Activated CD4-positive, alpha-beta T cell treated with anti-CD3 and anti-CD28 coated beads, Interleukin-2, Interleukin-6, amounts not matched to agents 100 ng/mL and 50 ng/mL, durations not matched to agents 16 hours and 8 hours (primary cell): Measurements from ENCODE around the gene VTI1A.
"Not testable (repeated sequence)": the region's sequence is repeated elsewhere in the genome, so short reads cannot be mapped to it uniquely, and the experiment has no call there.

Experiments used
- DNase-seq: peaks from one replicate; pipeline ENCODE4 v3.0.0-alpha.2; 2020

VTI1A gene

DNA sequence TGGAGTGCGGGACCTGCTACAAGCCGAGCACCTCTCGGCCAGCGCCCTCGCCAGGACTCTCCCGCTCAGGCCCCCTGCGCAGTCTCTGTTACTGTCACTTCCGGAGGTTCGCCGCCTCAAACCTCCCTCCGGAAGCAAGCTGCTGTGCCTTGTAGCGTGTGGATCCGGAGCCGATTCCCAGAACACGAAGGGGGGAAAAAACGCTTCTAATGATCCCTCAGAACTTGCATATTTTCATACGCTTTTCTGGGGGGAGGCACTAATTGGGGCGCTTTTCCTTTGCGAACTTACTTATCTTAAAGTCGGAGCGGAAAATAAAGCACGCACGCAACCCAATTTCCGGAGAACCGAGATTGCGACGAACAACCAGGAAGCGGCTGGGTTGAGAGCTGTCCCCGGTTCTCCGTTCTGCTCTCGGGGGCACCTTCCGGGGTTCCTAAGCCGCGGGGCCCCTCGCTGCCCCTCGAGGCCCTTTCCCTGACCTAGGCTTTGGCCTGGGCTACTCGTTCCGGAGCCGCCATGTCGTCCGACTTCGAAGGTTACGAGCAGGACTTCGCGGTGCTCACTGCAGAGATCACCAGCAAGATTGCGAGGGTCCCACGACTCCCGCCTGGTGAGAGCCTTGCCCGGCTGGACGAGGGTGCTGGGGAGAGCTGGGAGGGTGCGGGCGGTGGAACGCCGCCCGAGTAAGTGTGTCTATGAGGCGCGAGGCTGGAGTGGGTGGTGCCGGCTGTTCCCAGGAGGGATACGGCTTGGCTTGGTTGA is at the start of gene VTI1A, which contains the start of gene ZDHHC6:
VTI1A (plus strand) TSS at position 361 of the 765 bp plus-strand sequence; CDS start at position 520, 159 bp downstream.
ZDHHC6 (minus strand) TSS at position 60 of the 765 bp plus-strand sequence. CDS start 1,478 bp downstream, outside the sequence.
- DNase-seq, result peak; percentile 88

DNA sequence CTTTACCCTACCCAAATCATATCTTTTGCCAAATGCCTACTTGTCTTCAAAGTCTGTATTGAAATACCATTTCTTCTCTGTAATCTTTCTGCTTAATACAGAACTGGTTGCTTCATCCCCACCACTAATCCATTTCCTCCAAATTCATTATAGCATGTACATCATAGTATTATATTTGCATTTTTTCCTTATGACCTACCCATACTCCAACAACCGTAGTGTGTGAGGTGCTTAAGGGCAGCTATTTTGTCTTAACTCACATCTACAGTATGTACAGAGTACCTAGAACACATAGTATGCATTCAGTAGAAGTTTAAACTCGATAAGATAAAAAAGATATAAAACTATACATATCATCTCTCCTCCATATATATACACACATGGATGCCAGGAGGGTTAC is 49.4 kb upstream of the VTI1A start:
- no peak for DNase-seq

DNA sequence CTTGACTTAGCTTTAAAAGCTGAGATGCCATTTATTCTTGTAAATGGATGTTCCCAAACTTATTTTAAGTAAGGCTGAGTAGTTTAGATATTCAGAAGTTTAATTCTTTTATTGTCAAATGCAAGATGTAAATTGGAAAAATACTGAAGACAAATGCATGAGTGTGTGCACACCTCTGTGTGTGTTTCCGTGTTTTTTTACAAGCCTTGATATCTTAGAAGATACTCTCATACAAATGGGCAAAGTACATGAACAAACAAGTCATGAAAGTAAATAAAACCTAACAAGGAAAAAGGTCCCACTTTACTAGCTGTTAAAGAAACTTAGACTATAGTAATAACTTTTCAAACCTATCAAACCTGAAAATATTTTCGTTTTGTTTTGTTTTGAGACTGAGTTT is 44.1 kb upstream of the VTI1A start:
- DNase-seq, result no peak

DNA sequence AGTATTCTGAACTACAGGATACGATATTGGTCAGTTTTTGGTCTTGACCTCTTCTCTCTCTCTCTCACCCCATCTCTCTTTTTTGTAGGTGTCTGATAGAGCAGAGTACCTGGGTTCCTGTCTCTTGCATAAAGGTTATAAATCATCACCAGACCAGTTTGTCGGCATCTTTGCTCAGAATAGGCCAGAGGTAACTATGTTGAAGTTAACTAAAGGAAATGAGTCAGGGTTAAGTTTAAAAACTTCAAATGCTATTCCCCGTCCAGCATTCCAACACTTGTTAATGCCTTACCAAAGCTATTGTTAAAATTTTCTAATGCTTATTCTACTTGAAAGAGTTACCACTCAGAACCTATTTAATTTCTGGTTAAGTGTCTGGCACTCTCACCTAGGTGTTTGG is 42.4 kb upstream of the VTI1A start:
- no peak for DNase-seq

DNA sequence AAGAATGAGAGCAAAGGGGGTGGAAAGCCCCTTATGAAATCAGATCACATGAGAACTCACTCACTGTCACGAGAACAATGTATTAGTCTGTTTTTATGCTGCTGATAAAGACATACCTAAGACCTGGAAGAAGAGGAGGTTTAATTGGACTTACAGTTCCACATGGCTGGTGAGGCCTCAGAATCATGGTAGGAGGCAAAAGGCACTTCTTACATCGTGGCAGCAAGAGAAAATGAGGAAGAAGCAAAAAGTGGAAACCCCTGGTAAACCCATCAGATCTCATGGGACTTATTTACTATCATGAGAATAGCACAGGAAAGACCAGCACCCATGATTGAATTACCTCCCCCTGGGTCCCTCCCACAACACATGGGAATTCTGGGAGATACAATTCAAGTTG is 40.2 kb upstream of the VTI1A start:
- DNase-seq, result not testable (repeated sequence)

DNA sequence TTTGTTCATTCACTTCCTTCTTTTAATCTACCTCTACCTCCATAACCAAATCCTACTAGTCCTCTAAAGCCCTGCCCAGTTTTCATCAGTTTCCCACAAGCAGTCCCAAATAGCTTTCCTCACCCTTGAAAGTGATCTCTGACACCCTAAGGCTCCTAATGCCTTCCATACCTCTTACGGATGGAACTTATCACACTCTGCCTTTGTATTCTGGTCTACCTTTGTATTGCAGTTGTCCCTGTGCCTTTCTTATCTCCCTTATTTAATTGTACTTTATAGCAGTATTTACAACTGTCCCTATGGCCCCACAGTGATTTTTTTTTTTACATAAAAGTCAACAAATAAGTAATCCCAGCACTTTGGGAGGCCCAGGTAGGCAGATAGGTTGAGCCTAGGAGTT is 39.3 kb upstream of the VTI1A start:
- no peak for DNase-seq

DNA sequence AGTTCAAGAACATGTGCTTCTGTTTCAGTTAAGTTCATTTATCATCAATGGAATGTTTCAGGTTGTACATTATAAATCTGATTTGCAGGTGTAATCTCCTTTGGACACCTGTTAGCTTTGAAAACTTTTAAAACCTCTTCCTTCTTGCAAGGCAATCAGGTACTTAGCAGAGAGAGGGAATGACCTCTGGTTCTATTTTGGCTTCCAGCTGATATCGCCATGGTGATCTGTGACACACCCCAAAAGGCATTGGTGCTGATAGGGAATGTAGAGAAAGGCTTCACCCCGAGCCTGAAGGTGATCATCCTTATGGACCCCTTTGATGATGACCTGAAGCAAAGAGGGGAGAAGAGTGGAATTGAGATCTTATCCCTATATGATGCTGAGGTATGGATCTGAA is 37.7 kb upstream of the VTI1A start:
- no peak for DNase-seq

DNA sequence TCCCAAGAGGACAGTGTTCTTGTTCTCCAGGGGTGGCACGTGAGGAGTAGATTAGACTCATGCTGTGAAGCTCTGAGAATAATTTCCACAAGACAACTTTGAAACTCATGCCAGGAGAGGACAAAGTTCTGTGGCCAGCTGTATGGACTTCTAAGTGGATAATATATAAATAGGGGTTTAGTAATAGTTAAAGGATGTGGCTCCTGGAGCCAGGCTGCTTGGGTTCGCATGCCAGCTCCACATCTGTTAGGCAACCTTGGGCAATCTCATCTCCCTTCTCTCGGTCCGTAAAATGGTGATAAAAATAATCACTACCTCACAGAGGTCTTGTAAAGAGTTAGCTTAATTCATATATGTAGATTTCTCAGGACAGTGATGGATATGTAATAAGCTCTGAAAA is 37.3 kb upstream of the VTI1A start:
- no peak for DNase-seq

DNA sequence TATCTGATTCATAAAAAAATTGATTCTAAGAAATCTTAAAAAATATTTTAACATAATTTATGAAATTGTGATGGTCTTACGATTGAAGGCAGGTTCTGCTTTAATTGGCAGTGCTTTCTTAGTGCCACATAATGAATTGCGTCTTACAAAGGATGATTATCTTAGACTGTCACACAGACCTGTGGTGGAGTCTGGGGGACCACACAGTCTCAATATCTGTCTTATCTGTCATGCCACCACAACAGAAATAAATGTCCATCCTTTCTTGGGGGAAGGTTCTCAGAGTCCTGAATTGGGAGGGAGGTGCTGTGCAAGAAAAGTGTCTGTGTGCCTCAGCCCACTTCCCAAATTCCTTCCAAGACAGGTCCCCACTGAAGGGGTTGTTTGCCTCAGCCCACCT is 34.3 kb upstream of the VTI1A start:
- DNase-seq, result no peak

DNA sequence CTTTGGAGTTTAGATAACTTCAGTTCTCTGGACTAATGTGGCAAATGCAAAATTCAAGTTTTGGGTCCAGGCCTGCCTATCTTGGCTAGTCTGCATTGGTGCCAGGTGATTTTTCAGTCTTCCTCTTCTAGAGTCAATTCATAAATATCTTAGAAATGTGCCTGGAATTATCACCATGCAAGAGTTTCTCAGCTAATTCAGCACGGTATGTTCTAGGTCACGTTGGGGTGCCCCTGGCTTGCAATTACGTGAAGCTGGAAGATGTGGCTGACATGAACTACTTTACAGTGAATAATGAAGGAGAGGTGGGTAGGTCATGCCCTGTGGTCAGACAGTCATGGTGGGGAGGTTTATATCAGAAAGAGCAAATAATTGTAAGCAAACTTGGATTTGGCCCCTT is 25.3 kb upstream of the VTI1A start:
- no peak for DNase-seq

DNA sequence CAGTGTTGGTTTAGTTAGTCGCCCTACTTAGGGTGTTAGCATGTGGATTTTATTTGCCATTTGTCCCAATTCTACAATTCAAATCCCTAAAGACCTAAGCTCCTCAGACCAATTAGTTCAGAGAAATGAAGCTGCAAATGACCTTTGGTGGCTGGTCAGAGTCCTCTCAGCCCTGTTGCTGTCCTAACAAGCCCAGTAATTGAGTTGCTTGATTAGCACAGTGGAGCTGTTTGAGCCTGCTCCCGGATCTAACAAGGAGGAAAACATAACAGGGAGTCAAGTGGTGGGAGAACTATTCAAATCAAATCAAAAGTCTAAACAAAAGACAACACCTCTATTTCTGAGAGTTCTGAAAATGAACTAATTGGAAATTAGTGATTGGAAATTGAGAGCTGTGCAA is 22.4 kb upstream of the VTI1A start:
- DNase-seq, result no peak

DNA sequence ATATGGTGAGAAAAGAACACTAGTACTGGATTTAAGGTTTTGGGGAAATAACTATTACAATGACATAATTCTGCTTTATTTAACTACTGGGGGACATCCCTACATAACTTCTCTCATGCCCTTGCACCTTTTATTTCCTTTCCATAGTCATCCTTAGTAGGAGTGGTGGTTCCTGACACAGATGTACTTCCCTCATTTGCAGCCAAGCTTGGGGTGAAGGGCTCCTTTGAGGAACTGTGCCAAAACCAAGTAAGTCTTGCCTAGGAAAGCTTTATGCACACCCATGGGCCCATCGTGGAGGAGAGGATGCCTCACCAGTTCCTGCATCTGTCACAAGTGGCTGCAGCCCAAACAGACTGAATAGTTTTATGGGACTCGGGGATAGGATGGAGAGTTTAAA is 20.9 kb upstream of the VTI1A start:
- DNase-seq, result no peak

DNA sequence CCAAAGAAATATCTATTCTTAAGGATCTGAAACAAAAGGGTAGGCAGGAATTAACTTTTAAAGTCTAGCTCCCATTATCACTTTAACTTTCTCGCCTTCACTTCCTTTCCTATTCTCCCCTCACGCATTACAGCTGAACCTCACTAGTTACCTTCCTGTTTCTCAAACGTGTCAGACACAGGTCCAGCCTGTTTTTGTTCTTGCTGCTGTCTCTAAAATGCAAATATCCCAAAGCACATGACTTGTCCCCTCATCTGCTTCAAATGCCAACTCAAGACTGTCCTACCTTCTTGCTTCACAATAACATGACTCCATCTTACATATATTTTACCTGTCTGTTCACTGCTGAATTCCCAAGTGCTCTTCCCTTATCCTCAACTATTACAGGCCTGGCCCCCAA is 17.9 kb upstream of the VTI1A start:
- DNase-seq, result no peak

DNA sequence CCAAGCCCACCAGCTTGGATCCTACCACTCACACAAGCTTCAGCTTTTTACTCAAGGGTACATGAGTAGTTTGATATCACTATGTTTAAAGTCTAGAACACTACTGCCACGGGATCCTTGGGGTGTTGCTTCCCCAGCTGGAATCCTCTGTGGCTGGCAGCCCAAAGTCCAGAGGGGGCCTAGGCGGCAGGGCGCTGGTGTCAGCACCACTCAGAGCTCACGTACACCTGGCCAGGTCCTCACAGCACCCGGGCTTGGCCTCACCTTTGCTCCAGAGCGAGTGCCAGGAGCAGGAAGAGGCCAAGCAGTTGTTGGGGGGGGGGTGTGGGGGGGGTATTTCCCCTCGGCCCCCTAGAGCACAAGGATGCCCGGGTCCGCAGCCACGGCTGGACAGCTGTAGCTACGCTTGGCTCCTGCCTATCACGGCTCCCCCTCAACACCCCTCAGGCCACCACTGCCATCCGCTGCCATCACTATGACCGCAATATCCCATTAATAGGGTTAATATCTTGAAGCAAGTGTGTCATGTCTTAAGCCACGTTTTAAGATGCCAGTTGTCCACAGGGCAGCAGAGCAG is 17.3 kb upstream of the VTI1A start:
- no peak for DNase-seq

DNA sequence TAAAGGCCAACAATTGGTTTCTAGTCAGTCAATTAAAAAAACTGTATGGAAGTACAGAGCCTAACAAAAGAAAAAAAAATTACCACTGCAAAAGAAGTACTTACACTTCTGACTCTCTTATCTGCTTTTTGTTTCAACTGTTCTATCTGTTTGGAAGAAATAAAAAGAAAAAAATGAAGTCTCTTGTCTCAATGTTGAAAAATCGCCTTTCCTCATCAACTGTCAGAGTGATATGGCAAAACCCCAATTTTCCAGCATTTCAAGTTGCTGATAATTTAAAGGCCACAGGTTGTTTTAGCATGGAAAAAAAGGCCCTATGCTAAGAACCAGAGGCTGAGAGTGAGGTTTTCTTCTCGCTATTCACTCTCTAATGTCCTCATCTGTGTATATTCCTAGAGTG is 13.9 kb upstream of the VTI1A start:
- no peak for DNase-seq

DNA sequence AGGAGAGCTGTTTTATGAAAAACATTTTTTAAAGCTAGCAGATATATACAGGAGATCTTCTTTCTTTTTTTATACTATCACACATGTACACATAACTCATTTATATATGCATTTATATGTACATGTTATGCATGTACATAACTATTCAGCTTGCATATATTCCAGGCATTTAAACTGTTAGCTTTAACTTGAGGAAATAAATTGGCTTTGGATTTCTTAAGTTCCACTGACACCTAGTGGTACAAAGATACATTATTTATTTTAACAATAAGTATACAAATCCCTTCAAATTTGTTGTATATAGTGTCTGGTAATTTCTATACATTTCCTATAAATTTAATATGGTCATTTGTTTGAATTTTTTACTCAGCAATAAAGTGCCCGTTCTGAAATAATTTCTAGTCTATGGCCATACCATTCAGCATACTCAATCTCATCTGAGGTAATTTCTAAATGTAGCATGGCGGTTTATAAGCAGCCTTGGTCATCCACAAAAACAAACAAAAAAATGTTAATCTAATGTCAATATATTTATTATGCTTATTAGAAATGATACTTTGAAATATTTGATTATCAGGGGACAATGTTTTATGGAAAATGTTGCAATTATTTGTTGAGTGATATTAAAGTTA is 11.9 kb upstream of the VTI1A start:
- peak; percentile 12 for DNase-seq

DNA sequence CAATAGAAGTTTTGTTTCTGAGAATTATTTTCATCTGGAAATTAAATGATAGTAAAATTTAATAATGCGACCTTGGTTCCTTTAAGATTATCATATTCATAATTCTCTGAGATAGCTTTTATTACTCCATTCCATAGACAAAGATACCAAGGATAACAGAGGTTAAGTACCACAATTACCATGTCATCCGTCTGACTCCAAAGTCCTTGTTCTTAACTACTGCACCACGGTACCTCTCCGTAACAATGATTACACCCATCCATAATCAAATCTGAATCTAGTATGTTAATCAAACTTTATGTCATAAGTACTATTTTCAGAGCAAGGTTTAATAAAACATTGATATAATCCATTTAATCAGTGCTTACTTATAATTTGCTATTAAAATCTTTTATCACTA is 8.7 kb upstream of the VTI1A start:
- no peak for DNase-seq

DNA sequence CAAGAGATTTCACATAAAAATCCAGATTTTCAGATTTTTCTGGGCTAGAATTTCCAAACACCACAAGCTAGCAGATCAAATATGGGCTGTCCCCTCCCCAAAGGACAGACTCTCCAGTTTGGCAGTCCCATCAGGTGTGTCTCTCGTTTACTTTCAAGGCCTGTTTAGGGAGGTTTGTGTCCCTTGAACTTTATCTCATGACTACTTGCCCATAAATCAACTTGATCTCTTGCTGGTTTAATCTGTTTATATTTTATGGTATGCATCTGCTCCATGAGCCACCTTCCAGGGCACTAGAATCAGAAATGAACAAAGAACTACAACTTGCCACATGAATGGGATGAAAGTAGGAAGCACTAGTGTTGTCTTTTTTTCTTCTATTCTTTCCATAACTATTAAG is 5.5 kb upstream of the VTI1A start:
- DNase-seq, result no peak

DNA sequence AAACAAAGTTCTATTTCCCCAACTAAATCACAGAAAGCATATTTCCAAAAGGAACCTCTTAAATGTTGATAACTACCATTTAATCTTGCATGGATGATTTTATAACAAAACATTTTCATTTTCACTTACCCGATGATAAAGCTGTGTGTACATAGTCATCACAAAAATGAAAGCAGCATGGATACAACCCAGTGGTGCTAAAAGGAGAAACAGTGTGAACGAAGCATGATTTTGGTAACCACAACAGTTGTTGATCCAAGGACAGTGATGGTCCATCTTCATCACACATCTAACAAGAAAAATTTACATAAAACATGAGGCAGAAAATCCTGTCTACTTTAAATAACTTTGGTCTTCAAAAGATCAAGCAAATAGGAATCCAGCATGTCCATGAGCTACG is 5.0 kb upstream of the VTI1A start:
- peak; percentile 38 for DNase-seq

DNA sequence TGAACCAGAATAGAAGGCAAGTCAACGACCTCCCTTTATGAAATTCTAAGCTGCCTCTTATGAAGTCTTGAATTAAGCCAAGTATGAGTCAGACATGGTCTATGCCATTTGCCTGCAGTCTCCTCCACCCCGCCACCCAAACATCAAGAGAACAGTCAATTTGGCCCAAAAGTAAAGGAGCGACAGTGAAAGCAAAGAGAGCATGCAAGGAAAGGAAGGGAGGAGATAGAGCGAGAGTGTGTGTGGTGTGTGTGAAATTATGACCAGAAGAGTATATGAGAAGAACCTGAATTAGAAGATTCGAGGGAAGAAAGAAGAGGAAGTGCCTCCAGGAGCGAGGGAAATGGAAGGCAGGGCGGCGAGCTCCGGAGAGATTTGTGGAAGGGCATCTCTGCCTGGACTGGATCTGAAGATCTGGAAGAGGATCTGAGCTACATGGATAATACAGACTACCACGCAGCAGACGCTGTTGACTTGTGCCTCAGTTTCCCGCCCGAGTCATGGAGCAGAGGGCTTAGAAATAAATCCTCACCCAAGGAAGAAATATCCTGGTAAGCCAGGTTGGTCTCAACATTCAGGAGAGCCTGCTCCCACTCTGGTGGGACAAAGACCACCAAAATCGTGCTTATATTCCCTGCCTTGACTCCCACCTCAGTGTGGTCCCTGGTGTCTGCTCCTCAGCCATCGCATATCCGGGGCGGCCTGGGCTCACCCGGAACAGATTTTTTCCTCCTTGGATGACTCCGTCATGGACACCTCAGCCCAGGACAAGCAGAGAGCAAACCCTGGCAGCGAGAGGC is 760 bp upstream of the VTI1A start:
- peak; percentile 23 for DNase-seq

DNA sequence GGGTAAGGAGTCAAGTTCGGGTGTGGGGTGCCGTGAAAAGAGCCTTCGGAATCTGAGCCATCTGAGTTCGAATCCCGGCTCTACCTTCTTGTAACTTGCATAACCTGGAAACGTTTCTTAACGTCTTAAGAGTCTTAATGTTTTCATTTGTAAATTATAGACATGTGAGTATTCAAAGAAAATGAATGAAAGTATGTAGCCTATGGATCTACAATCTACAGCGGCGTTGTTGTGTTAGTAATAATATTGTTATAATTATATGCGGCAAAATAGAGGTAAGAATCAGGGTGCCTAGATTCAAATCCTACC is 559 bp downstream of the VTI1A start:
- no peak for DNase-seq

DNA sequence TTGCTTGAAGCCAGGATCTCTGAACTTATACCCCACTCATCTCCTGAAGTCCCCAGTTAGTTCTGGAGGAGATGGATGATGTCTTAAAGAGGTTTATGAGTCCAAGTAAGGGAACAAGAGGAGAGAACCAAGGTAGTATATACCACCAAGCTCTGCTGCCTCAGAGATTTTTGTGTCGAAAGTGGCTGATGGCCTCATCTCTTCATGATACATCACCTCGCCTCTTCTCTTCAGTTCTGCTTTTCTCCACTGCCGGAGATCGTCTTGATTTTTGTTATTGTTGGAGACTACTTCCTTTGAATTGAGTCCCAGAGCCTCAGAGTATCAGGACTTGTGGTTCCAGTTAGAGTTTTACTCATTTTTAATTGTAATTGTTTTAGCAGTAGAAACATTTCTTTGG is 1.9 kb downstream of the VTI1A start:
- no peak for DNase-seq

DNA sequence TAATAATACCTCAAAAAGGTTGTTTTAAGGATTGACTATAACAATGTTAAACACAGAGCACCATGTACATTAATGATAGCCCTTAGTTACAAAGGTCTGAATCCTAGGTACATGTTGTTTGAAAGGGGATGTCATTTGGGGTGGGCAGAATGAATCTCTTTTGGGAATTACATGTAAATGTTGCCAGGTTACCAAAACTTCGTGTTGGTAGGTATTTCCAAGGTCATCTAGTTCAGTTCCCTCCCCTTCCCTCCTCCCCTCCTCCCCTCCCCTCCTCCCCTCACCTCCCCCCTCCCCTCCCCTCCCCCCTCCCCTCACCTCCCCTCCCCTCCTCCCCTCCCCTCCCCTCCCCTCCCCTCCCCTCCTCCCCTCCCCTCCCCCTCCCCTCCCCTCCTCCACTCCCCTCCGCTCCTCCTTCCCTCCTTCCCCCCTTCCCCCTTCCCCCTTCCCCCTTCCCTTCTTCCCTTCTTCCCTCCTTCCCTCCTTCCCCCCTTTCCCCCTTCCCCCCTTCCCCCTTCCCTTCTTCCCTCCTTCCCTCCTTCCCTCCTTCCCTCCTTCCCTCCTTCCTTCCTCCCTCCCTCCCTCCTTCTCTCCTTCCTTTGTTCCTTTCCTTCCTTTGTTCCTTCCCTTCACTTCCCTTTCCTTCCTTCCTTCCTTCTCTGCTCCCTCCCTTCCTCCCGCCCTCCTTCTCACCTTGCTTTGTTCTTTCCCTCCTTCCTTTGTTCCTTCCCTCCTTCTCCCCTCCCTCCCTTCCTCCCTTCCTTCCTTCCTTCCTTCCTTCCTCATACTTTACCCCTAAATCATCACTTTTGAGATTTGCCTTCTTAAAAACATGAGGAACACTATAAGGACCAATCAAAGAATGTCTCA is 8.1 kb downstream of the VTI1A start:
- no peak for DNase-seq
